Nucleus accumbens (tissue), 56 donors: Measurements from ENCODE around the gene FOSB.
"Not testable (repeated sequence)": the region's sequence is repeated elsewhere in the genome, so short reads cannot be mapped to it uniquely, and the experiment has no call there.

ENCODE experiments used
- DNase-seq, 56 donors: peaks; one replicate each; lab custom pipeline; 2025; lab: John Stamatoyannopoulos, UW

Gene FOSB

DNA sequence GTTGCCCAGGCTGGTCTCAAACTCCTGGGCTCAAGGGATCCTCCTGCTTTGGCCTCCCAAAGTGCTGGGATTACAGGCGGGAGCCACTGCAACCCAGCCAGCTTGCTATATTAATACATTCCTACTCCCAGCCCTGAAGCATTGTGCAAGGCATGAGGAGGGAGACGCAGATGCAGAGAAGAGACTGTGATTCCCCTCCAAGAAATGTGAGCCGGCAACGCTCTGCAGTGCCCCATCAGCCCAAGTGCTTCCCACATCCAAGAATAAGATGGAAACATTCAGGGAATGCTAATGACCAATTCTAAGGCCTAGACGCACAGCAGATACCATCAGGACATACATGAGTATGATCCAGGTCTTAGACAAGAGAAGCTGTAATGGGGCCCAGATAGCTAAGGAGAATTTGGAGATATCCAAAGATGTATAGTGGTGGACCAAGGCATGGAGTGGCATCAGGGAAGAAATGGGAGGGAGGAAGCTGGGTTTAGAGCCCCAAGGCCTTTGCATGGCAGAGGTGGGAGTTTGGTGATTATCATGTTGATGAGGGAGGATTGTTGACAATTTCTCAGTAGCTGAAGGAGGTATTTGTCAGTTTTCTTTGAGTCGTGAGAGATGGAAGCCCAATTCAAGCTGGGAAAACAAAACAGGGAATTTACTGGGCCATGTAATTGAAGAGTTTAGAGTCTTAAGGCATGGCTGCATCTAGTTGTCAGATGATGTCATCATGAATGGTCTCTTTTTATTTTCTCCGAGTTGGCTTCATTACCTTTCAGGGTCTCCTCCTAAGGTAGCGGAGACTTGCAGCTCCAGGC, 33.3 kb downstream of the FOSB start:
- DNase-seq, result no peak

DNA sequence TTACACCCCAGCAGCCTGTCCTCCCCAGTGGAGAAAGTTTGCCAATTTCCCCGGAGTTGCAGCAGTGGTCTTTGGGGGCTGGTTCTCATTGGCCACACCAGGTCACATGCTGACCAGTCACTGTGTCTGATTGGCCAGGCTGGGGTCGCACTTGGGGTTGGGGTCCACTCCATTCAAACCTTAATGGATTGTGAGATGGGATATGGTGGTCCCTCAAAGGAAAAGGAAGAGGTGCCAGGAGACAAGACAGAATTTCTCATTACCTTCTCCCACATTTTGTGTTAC, 33.9 kb downstream of the FOSB start:
- DNase-seq, result no peak

GRCh38 chr19:45502111-45502510, 34.3 kb downstream of the FOSB start:
- DNase-seq, result no peak

- DNase-seq, result no peak
Measured at GRCh38 chr19:45503909-45504308, 36.1 kb downstream of the FOSB start.

- no peak for DNase-seq
Measured at GRCh38 chr19:45505151-45505995, 37.6 kb downstream of the FOSB start.

- DNase-seq, result no peak
Measured at GRCh38 chr19:45505996-45506245, 38.1 kb downstream of the FOSB start.

DNA sequence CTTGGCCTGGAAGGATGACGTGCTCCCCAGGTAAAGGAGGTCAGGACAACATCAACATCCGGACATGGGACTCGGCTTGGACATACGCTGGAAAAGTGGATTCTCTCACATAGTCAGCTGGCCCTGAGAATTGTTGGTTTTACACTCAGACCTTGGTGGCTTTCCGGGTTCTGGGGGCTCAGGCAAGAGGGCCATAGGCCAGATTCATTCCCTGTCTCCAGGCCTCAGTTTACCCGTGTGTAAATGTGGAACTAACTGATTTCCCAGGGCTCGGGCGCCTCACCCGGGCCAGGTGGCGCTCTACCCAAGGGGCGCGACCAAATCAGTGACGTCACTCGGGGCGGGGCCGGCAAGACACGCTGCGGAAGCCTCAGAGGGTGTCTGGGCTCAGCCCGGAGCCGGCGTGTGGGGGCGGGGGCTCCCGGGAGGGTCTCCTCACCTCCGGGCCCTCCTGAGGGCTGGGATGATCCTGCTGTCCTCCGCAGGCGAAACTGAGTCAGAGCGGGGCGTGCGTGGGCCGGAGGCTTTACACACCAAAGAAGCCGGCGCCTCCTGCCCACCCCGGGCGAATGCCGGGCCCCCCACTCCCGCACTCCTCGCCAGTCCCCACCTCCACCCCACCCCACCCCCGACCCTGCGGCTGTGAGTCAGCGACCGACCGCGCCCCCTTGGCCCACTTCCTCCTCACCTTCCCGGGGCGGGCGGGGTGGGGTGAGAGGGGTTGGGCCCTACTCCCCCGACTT, 38.6 kb downstream of the FOSB start:
- peak in 55 of 56 donors; percentile 34 to 94 (median 80) for DNase-seq

DNA sequence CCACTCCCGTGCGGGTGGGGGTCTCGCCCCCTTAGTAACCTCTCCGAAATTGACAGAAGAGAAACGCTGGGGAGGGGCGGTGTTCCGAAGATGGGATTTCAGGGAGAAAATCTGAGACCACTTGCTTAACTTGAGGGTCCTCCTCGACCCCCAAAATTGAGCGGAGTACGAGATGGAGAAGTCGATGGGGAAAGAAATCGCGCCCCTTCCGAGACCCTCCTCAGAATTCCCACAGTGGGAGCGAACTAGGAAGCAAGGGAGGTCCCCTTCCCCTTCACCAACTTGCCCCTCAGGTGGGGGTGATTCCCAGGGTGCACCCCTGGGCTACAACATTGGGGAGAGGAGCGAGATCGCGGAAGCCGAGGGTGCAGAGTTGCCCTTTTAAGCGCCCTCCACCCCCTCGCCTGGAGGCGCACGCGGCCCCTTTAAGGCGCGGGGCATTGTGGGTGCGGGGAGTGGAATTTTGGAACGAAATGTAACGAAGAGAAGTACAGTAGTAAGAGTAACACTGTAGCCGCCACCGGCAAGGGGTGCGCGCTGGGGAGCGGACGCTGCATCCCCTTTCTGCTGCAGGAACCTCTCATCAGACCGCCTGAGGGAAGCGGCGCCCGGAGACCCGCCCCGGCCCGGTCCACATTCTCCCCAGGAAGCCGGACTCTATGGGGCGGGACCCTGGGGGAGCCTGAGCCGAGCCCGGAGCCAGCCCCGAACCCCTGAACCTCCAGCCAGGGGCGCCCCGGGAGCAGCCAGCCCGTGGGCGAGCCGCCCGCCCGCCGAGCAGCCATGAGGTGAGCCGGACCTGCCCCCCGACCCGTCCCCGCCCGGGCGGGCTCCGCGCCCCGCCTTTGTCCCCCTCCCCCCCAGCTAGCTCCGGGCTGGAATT, 39.4 kb downstream of the FOSB start, which contains the start of gene VASP:
Gene VASP, plus strand, starts transcription at position 491 of the 883 bp plus-strand sequence. Its CDS starts 293 bp downstream, at position 784.
- DNase-seq, result peak in 54 of 56 donors; percentile 28 to 91 (median 69)

DNA sequence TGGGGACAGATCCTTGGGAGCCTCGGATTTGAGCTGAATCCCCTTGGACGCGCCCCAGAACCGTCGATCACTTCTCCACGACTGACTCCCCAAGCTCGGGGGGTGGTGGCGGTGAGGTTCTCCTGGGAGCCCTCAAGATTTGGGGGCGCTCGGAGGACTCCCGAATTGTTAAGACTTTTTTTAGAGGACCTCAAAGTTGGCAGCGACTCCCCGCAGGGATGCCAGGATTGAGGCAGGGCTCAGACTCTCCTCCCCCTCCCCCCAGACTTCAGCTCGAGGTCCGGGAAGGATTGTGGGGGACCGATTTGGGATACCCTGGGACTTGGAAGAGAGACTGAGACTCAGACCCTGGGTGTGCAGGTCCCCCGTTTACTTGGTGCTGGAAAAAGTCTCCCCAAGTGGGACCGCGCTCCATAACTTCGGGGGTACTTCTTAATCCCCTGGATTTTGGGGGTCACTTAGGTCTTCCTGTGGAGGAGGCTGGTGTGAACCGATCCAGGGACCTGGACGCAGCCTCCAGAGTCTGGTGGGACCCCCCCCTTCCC, 40.1 kb downstream of the FOSB start:
- DNase-seq, result peak in 5 of 56 donors; percentile 13 to 40 (median 35)

DNA sequence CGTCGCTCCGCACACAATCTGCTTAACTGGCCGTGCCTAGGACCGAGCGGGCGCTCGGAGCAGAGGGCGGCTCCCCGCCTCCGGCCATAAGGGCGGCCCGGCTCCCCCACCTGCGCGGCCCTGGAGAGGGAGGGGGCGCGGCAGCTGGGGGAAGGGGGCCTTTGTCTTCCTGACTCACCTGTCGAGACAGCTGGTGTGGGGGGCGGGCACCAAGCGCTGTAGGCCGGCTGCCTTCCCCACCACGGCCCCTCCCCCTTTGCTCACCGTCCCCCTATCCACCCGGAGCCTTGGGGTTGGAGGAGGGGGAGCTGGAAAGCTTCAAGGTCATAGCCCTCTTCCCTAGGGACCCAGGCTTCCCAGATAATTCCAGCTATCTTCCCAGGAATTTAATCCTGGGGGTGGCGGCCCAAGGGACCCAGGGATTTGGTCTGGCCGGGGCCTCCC, 40.6 kb downstream of the FOSB start:
- peak in 1 of 56 donors; percentile 31 for DNase-seq

DNA sequence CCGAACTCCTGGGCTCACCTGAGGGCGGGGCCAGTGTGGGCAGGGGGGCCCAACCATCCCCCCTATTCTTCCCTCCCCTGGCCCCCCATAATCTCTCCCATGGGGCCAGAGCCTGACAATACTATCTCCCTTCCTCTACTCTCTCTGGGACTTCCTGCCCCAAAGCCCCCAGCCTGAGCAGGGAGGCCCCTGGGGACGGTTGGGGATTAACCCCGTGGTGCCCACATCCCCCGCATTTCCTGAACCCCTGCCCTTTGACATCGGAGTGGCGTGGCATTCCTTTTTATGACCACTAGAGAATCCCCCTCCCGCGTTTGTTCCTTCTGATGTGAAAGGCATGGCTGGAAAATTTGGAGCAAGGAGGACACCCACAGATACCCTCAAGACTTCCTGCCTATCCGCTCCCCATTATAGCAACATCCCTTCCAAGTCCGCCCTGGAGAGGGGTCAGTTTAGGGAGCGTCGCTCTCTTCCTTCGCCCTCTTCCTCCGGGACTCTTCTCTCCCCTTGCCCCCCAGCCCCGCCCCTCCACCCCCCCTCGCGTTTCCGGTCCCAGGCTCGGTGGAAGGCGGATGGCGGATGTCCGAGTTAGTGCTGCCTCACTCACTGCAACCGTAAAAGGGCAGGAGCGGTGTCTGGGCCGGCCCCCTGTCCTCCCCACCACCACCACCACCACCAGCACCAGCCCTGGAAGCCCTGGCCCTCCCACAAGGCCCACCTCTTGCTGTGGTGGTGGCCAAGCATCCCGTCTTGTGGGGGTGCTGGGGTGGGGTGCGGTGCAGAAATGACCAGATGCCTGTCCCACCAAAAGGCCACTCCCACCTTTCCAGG, 41.3 kb downstream of the FOSB start:
- DNase-seq, result peak in 11 of 56 donors; percentile 3 to 45 (median 14)

GRCh38 chr19:45509692-45510015, 41.9 kb downstream of the FOSB start:
- DNase-seq, result no peak

- DNase-seq, result not testable (repeated sequence)
Measured at GRCh38 chr19:45510352-45510751, 42.6 kb downstream of the FOSB start.

GRCh38 chr19:45511074-45511473, 43.3 kb downstream of the FOSB start:
- no peak for DNase-seq

GRCh38 chr19:45512881-45513483, 45.2 kb downstream of the FOSB start:
- DNase-seq, result no peak

GRCh38 chr19:45514376-45515051, 46.7 kb downstream of the FOSB start:
- DNase-seq, result no peak

DNA sequence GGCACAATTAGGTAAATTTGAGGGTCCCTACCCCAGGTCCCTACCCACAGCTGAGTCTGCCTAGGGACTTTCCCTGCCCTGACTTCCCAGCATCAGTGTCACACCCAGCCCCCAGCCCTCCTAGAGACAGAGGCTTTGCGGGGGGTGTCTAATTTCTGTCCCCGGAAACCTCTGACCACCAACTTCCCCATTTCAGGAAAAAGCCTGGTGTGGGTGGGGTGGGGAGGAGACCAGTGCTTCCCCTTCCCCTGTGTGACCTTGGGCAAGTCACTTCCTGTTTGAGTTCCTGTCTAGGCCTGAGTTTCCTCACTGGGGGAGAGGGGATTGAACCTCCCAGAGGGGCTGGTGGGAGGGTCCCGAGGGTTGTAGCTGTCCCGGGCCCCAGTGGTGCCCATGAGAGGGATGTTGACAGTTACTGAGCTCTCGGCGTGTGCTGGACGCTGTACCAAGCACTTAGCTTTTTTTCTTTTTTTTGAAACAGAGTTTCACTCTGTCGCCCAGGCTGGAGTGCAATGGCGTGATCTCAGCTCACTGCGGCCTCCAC, 47.4 kb downstream of the FOSB start:
- peak in 15 of 56 donors; percentile 7 to 56 (median 18) for DNase-seq
